Measurements from ENCODE around the gene LRRK1.

DNA sequence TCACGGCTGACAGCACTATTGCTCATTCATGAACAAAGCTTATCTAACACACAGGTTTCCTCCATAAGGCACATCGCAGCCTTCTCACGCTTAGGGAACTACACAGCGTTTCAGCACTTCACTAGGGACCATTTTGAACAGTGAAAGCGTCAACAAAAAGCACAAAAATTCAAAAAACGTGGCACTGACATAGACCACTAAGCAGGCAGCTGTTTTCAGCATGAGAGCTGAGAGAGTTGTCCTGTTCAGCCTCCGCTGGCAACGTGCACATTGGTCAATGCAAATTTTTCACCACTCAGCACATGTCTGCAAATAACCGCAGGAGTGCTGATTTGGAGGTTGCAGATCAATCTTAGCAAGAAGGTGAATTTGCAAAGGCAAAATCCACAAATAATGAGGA is 109.2 kb downstream of the LRRK1 start:
- no peak for TF ChIP-seq POLR2A (IDR thresholded peaks at IDR 0.05)
- TF ChIP-seq, protein P1, sequence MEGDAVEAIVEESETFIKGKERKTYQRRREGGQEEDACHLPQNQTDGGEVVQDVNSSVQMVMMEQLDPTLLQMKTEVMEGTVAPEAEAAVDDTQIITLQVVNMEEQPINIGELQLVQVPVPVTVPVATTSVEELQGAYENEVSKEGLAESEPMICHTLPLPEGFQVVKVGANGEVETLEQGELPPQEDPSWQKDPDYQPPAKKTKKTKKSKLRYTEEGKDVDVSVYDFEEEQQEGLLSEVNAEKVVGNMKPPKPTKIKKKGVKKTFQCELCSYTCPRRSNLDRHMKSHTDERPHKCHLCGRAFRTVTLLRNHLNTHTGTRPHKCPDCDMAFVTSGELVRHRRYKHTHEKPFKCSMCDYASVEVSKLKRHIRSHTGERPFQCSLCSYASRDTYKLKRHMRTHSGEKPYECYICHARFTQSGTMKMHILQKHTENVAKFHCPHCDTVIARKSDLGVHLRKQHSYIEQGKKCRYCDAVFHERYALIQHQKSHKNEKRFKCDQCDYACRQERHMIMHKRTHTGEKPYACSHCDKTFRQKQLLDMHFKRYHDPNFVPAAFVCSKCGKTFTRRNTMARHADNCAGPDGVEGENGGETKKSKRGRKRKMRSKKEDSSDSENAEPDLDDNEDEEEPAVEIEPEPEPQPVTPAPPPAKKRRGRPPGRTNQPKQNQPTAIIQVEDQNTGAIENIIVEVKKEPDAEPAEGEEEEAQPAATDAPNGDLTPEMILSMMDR (IDR thresholded peaks at IDR 0.05) = no peak

Data from thyroid gland (tissue), 4 donors.